ENCODE data around the gene ID2. TPM values are rescaled to one million over a fixed set of nuclear protein-coding genes. Genes with fewer than 3 reads are reported as not detected.

ID2 gene
- polyA plus RNA-seq, 3 donors = 282 to 2,821 (median 295) TPM

GRCh38 chr2:8648441-8649213 lies 33.2 kb upstream of the ID2 start:
- TF ChIP-seq CTCF (IDR thresholded peaks at IDR 0.05) = no peak
- Histone ChIP-seq H3K36me3 (replicated peaks in 1 of 2; ENCODE audit: control insufficient read depth in 1 of 2, insufficient read depth in 2 of 2, low read length in 2 of 2) (no peaks in the 10 kb centered on the region), H3K4me3 (replicated peaks in 1 of 3; ENCODE audit: low read depth in 2 of 3, low read length in 3 of 3) (no peak overlapping the region), H2AFZ (ENCODE audit: insufficient read depth, low read depth, low read length, poor library complexity, severe bottlenecking) (no peak overlapping the region), H3K9ac (ENCODE audit: insufficient read depth, low read length, poor library complexity, severe bottlenecking) (no peak overlapping the region), H3K27ac (ENCODE audit: low read depth in 1 of 2, low read length in 2 of 2) (no peak overlapping the region), H3K27me3 (ENCODE audit: control insufficient read depth in 2 of 2, insufficient read depth in 2 of 2, low read length in 2 of 2) (no peaks in the 10 kb centered on the region), H3K79me2 (ENCODE audit: insufficient read depth, low read length) (no peaks in the 10 kb centered on the region), H3K4me2 (replicated peaks; ENCODE audit: extremely low read depth, low read length, poor library complexity, severe bottlenecking) (no peak overlapping the region), H3K4me1 (ENCODE audit: control insufficient read depth in 1 of 2, insufficient read depth in 2 of 2, low read length in 2 of 2) (peaks cover 20 to 28% of the 10 kb centered on the region in 2 donors), H3K9me3 (replicated peaks in 1 of 2; ENCODE audit: control insufficient read depth in 1 of 2, insufficient read depth in 1 of 2, low read length in 2 of 2) (peaks cover 0 to 24% of the 10 kb centered on the region in 2 donors), H4K20me1 (ENCODE audit: insufficient read depth, low read length) (no peaks in the 10 kb centered on the region)
- Mint-ChIP-seq H3K36me3 (no peaks in the 10 kb centered on the region), H3K27ac (peak overlapping the region in 1 of 7 donors; percentile 75), H3K4me3 (no peak overlapping the region), H3K27me3 (ENCODE audit: low read depth in 3 of 3) (peaks cover 0 to 3% (median 2%) of the 10 kb centered on the region in 3 donors), H3K9me3 (peaks cover 8 to 14% (median 10%) of the 10 kb centered on the region in 7 donors), H3K4me1 (peaks cover 21% of the 10 kb centered on the region)
- WGBS (ENCODE audit: insufficient coverage) = 96% methylated on average over 6 of the region's 11 CpGs
- no peak for DNase-seq
- intact Hi-C loops (cut with micrococcal nuclease) = no loop called here

GRCh38 chr2:8649718-8650117 lies 32.1 kb upstream of the ID2 start:
- Histone ChIP-seq H3K4me3 (replicated peaks in 1 of 3; ENCODE audit: low read depth in 2 of 3, low read length in 3 of 3) (no peak overlapping the region), H3K4me1 (ENCODE audit: control insufficient read depth in 1 of 2, insufficient read depth in 2 of 2, low read length in 2 of 2) (peaks cover 10 to 17% of the 10 kb centered on the region in 2 donors), H4K20me1 (ENCODE audit: insufficient read depth, low read length) (no peaks in the 10 kb centered on the region), H2AFZ (ENCODE audit: insufficient read depth, low read depth, low read length, poor library complexity, severe bottlenecking) (no peak overlapping the region), H3K27ac (ENCODE audit: low read depth in 1 of 2, low read length in 2 of 2) (no peak overlapping the region), H3K27me3 (ENCODE audit: control insufficient read depth in 2 of 2, insufficient read depth in 2 of 2, low read length in 2 of 2) (no peaks in the 10 kb centered on the region), H3K9me3 (replicated peaks in 1 of 2; ENCODE audit: control insufficient read depth in 1 of 2, insufficient read depth in 1 of 2, low read length in 2 of 2) (peaks cover 0 to 24% of the 10 kb centered on the region in 2 donors), H3K4me2 (replicated peaks; ENCODE audit: extremely low read depth, low read length, poor library complexity, severe bottlenecking) (no peak overlapping the region), H3K79me2 (ENCODE audit: insufficient read depth, low read length) (no peaks in the 10 kb centered on the region), H3K36me3 (replicated peaks in 1 of 2; ENCODE audit: control insufficient read depth in 1 of 2, insufficient read depth in 2 of 2, low read length in 2 of 2) (no peaks in the 10 kb centered on the region), H3K9ac (ENCODE audit: insufficient read depth, low read length, poor library complexity, severe bottlenecking) (no peak overlapping the region)
- Mint-ChIP-seq H3K9me3 (peaks cover 8 to 14% (median 10%) of the 10 kb centered on the region in 7 donors), H3K27me3 (ENCODE audit: low read depth in 3 of 3) (peaks cover 0 to 6% (median 2%) of the 10 kb centered on the region in 3 donors), H3K4me1 (peaks cover 10% of the 10 kb centered on the region), H3K4me3 (no peak overlapping the region), H3K27ac (no peak overlapping the region), H3K36me3 (no peaks in the 10 kb centered on the region)
- 90% methylated on average over 4 of the region's 6 CpGs for WGBS (ENCODE audit: insufficient coverage)
- no peak for DNase-seq
- TF ChIP-seq CTCF (IDR thresholded peaks at IDR 0.05) = no peak
- intact Hi-C loops (cut with micrococcal nuclease) = no loop called here

Measured in CD14-positive monocyte (primary cell).